GM12801 (cell line): Measurements from ENCODE around the gene AK9.

Experiments
- CTCF ChIP-seq: IDR thresholded peaks from one replicate; pipeline ENCODE4 v1.5.1; 2011; ENCODE audit warnings: control low read depth; ENCODE audit not compliant: insufficient read length; ENCODE audit errors: extremely low read depth

The AK9 gene

DNA sequence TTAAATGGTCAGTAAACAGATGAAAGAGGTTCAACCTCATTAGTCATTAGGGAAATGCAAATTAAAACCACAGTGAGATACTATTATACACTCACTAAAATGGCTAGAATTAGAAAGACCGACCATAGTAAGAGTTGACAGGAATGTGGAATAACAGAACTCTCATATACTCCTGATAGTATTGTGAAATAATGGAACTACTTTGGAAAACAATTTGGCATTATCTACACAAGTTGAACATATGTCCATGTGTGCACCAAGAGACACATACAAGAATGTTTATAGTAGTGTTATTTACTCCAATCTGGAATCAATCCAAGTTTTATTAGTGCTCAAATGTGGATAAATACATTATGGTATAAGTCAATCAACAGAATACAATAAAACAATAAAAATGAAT lies 59.6 kb downstream of the AK9 start:
- no peak for TF ChIP-seq CTCF

DNA sequence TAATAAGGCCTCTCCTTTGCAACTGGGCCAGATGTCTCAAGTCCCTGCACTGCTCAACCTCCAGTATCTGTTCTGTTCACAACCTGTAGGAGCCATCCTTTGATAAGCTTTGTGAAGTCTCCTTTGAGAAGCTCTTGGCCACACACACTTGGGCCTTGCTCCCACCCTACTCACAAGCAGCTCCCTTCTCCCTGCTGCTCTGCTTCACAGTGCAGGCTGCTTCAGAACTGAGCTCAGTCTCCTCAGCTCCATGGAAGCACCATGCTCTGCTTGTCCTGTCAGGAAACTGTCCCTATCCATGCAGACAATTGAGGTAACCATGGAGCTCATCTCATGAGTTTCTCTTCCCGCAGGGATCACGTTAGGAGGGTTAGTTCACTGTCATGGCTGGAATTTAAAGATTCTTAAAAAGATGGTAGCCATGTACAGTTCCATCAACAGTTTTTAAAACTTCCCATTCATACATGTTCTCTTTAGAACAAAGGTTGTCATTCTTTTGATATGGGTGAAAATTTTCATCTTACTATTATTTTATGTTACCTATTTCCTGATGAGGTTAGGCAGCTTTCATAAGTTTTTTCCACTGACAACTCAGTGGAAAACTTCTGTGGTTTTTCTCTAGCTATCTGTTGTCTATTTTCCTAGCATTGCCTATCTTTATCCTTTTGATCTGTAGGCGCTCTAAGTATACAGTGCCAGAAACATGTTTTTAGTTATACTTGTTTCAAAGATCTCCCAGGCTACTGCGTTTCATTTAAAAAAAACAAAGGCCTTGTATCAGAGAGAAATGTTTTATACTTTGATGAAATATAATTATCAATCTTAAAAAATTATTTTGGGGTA lies 62.6 kb downstream of the AK9 start:
- TF ChIP-seq CTCF = no peak

DNA sequence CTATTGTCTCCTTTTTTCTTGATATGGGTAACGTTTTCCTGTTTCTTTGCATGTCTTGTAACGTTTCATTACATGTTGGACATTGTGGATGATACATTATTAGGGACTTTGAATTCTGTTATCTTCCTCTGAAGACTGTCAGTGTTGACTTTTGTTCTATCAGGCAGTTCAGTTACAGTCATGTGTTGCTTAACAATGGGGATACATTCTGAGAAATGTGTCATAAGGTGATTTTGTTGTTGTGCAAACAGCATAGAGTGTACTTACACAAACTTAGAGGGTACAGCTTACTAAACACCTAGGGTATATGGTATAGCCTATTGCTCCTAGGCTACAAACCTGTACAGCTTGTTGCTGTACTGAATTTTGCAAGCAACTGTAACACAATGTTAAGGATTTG lies 64.7 kb downstream of the AK9 start:
- no peak for TF ChIP-seq CTCF

GRCh38 chr6:109625199-109625598 lies 65.8 kb downstream of the AK9 start:
- no peak for TF ChIP-seq CTCF

GRCh38 chr6:109623288-109623687 lies 67.7 kb downstream of the AK9 start:
- TF ChIP-seq CTCF = no peak

DNA sequence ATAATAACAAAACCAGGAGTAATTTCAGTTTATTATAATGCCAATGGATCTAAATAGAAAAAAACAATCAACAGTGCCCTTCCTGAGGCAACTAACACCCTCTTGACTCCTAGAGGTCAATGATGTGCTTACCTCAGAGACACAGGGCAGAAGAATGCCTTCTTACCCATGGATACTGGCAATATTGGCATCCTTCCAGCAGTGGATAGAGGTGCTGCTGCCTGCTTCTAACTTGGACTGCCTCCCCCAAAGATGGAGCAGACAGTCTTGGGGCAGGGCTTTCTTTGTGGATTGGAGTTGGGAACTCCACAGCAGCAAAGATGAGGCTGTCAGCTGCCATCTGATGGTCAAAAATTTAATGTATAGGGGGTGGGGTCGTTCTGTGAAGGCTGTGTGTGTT lies 78.7 kb downstream of the AK9 start:
- no peak for TF ChIP-seq CTCF

- no peak for TF ChIP-seq CTCF
These were observed 79.5 kb downstream of the AK9 start for GRCh38 chr6:109611502-109611901.

GRCh38 chr6:109610590-109610989 lies 80.4 kb downstream of the AK9 start:
- no peak for TF ChIP-seq CTCF
